ENCODE data around the gene TSHR. TPM values are rescaled to one million over a fixed set of nuclear protein-coding genes. Genes with fewer than 3 reads are reported as not detected.

The TSHR gene
- total RNA-seq, 1 donor = not detected

GRCh38 chr14:80944861-80945617 lies 10.4 kb upstream of the TSHR start:
- Histone ChIP-seq H3K27me3 (ENCODE audit: insufficient read depth, low read length) (no peaks in the 10 kb centered on the region), H3K36me3 (ENCODE audit: insufficient read depth, low read length) (no peaks in the 10 kb centered on the region), H3K4me3 (ENCODE audit: insufficient read depth, low read length) (no peak overlapping the region), H3K9me3 (ENCODE audit: low read depth, low read length) (no peaks in the 10 kb centered on the region), H4K20me1 (ENCODE audit: insufficient read depth, low read length) (no peaks in the 10 kb centered on the region), H3K4me2 (ENCODE audit: insufficient read depth, low read length) (no peak overlapping the region), H3K27ac (ENCODE audit: low read depth, low read length) (no peak overlapping the region), H3K79me2 (ENCODE audit: insufficient read depth, low read length) (peaks cover 7% of the 10 kb centered on the region), H2AFZ (ENCODE audit: low read length) (no peak overlapping the region), H3K4me1 (ENCODE audit: insufficient read depth, low read length) (peaks cover 13% of the 10 kb centered on the region)
- DNase-seq (ENCODE audit: insufficient read length, low spot score, missing footprints) = no peak
- no peak for TF ChIP-seq CTCF (IDR thresholded peaks at IDR 0.05; ENCODE audit: extremely low read depth, low read depth, low read length)

GRCh38 chr14:80946187-80946586 lies 9.2 kb upstream of the TSHR start:
- Histone ChIP-seq H3K36me3 (ENCODE audit: insufficient read depth, low read length) (no peaks in the 10 kb centered on the region), H3K9me3 (ENCODE audit: low read depth, low read length) (no peaks in the 10 kb centered on the region), H3K27me3 (ENCODE audit: insufficient read depth, low read length) (no peaks in the 10 kb centered on the region), H3K79me2 (ENCODE audit: insufficient read depth, low read length) (peaks cover 3% of the 10 kb centered on the region), H3K4me2 (ENCODE audit: insufficient read depth, low read length) (no peak overlapping the region), H3K4me3 (ENCODE audit: insufficient read depth, low read length) (no peak overlapping the region), H3K27ac (ENCODE audit: low read depth, low read length) (no peak overlapping the region), H4K20me1 (ENCODE audit: insufficient read depth, low read length) (no peaks in the 10 kb centered on the region), H3K4me1 (ENCODE audit: insufficient read depth, low read length) (peaks cover 6% of the 10 kb centered on the region), H2AFZ (ENCODE audit: low read length) (no peak overlapping the region)
- no peak for TF ChIP-seq CTCF (IDR thresholded peaks at IDR 0.05; ENCODE audit: extremely low read depth, low read depth, low read length)
- DNase-seq (ENCODE audit: insufficient read length, low spot score, missing footprints) = no peak

GRCh38 chr14:80946797-80947196 lies 8.6 kb upstream of the TSHR start:
- no peak for DNase-seq (ENCODE audit: insufficient read length, low spot score, missing footprints)
- no peak for TF ChIP-seq CTCF (IDR thresholded peaks at IDR 0.05; ENCODE audit: extremely low read depth, low read depth, low read length)
- H3K79me2 ChIP-seq (ENCODE audit: insufficient read depth, low read length) = no peaks in the 10 kb centered on the region

GRCh38 chr14:80948291-80948690 lies 7.1 kb upstream of the TSHR start:
- Histone ChIP-seq H3K79me2 (ENCODE audit: insufficient read depth, low read length) (no peaks in the 10 kb centered on the region), H2AFZ (ENCODE audit: low read length) (no peak overlapping the region), H3K4me3 (ENCODE audit: insufficient read depth, low read length) (no peak overlapping the region), H3K36me3 (ENCODE audit: insufficient read depth, low read length) (no peaks in the 10 kb centered on the region), H3K4me1 (ENCODE audit: insufficient read depth, low read length) (no peaks in the 10 kb centered on the region), H3K27me3 (ENCODE audit: insufficient read depth, low read length) (no peaks in the 10 kb centered on the region), H4K20me1 (ENCODE audit: insufficient read depth, low read length) (no peaks in the 10 kb centered on the region), H3K4me2 (ENCODE audit: insufficient read depth, low read length) (no peak overlapping the region), H3K27ac (ENCODE audit: low read depth, low read length) (no peak overlapping the region), H3K9me3 (ENCODE audit: low read depth, low read length) (no peaks in the 10 kb centered on the region)
- no peak for TF ChIP-seq CTCF (IDR thresholded peaks at IDR 0.05; ENCODE audit: extremely low read depth, low read depth, low read length)
- no peak for DNase-seq (ENCODE audit: insufficient read length, low spot score, missing footprints)

More at GRCh38 chr14:80946797-80947196, 8.6 kb upstream of the TSHR start:
- Histone ChIP-seq H4K20me1 (ENCODE audit: insufficient read depth, low read length) (no peaks in the 10 kb centered on the region), H3K4me1 (ENCODE audit: insufficient read depth, low read length) (peaks cover 5% of the 10 kb centered on the region), H3K9me3 (ENCODE audit: low read depth, low read length) (no peaks in the 10 kb centered on the region), H3K27ac (ENCODE audit: low read depth, low read length) (no peak overlapping the region), H3K36me3 (ENCODE audit: insufficient read depth, low read length) (no peaks in the 10 kb centered on the region), H3K4me2 (ENCODE audit: insufficient read depth, low read length) (no peak overlapping the region), H2AFZ (ENCODE audit: low read length) (no peak overlapping the region), H3K27me3 (ENCODE audit: insufficient read depth, low read length) (no peaks in the 10 kb centered on the region), H3K4me3 (ENCODE audit: insufficient read depth, low read length) (no peak overlapping the region)
